GM13976 (cell line): ENCODE data around the gene CAPN10.
A peak's percentile ranks its signal among the peaks of the same experiment; 100 is the strongest.

Experiments used
- DNase-seq: peaks from one replicate; pipeline ENCODE4 v3.0.0; 2012; ENCODE audit warnings: low spot score
- CTCF ChIP-seq: IDR thresholded peaks from 2 replicates; pipeline ENCODE4 v1.5.1; 2012; ENCODE audit warnings: borderline replicate concordance, mild to moderate bottlenecking; ENCODE audit not compliant: insufficient read depth; ENCODE audit errors: extremely low read depth, missing control alignments, control extremely low read depth
- in situ Hi-C: fragments of 300-500 bp; cut with MboI; formaldehyde crosslinking; loops from one replicate; pipeline ENCODE4 v1.12.0; 2022; ENCODE audit warnings: low sequenced_read_pairs, mixed read lengths, inconsistent platforms; ENCODE audit not compliant: unreplicated experiment

CAPN10 gene

GRCh38 chr2:240568678-240569522 is 17.6 kb upstream of the CAPN10 start:
- peak; percentile 72 for DNase-seq
- in situ Hi-C loops: no loop called here
- no peak for TF ChIP-seq CTCF

- no peak for DNase-seq
- in situ Hi-C loops: no loop called here
- TF ChIP-seq CTCF: no peak
Measured at GRCh38 chr2:240569523-240569997, 17.0 kb upstream of the CAPN10 start.

- in situ Hi-C loops: no loop called here
- no peak for TF ChIP-seq CTCF
- DNase-seq: no peak
Measured at GRCh38 chr2:240569998-240570530, 16.5 kb upstream of the CAPN10 start.

- in situ Hi-C loops: no loop called here
- TF ChIP-seq CTCF: no peak
- no peak for DNase-seq
Measured at GRCh38 chr2:240570531-240571313, 15.8 kb upstream of the CAPN10 start.

- DNase-seq: no peak
- no peak for TF ChIP-seq CTCF
- in situ Hi-C loops: no loop called here
Measured at GRCh38 chr2:240571314-240571973, 15.1 kb upstream of the CAPN10 start.

GRCh38 chr2:240572141-240573031 is 14.1 kb upstream of the CAPN10 start:
- no peak for TF ChIP-seq CTCF
- in situ Hi-C loops: no loop called here
- DNase-seq: no peak
